Activated T-cell treated with anti-CD3 and anti-CD28 coated beads for 1 hour (primary cell): ENCODE results near the gene ATOSA.

ENCODE experiments used
- DNase-seq: peaks from one replicate; pipeline ENCODE4 v3.0.0-alpha.2; 2020; ENCODE audit warnings: low read depth

The ATOSA gene

DNA sequence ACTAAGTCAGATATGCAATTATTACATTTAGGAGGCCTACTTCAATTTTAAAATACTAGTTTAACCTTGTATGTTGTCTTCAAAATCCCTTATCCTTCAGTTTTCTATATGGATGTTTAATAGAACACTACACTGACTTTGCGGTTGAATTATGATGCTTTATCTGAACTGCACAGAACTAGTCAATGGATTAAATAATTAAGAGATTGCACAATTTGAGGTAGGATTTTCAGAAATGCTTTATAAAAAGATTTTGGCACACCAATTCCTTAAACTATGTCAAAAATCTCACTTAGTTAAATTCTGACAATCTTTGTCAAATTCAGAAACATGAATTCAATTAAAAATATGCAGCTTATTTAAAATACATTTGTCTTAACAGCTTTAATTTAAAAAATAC lies 28.1 kb downstream of the ATOSA start:
- no peak for DNase-seq

DNA sequence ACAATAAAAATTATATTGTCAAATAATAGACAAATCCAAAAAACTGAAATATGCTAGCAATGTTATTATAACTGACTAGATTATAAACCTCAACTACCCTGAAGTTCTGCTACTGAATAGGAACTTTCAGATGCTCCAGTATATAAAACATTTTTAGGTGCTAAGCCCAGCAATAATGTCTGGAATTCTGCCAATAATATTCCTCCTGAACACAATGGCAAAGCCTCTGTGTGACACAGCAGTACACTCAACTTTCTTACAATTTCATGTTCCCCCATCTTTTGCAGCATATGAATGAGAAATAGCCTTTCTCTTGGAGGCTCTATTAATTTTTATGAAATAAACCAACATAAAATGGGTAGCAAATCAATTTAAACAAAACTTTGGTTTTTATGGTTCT lies 29.5 kb downstream of the ATOSA start:
- DNase-seq: no peak

DNA sequence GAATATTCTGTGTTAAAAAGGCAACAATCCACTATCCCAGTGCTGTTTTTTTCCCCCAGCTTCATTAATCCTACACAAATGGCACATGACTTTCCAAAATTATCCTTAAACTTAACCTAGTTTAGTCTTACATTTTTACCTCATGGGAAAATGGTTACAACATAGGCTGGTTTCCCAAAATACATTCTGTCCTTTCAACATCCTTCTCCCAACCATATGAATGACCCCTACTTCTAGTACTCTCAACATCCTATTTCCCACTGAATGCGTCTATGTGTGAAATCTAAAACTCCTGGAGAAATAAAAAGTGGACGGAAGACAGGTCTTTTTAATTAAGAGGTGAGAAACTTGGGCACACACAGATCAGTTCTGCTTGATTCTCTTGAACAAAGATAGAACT lies 33.3 kb downstream of the ATOSA start:
- no peak for DNase-seq

DNA sequence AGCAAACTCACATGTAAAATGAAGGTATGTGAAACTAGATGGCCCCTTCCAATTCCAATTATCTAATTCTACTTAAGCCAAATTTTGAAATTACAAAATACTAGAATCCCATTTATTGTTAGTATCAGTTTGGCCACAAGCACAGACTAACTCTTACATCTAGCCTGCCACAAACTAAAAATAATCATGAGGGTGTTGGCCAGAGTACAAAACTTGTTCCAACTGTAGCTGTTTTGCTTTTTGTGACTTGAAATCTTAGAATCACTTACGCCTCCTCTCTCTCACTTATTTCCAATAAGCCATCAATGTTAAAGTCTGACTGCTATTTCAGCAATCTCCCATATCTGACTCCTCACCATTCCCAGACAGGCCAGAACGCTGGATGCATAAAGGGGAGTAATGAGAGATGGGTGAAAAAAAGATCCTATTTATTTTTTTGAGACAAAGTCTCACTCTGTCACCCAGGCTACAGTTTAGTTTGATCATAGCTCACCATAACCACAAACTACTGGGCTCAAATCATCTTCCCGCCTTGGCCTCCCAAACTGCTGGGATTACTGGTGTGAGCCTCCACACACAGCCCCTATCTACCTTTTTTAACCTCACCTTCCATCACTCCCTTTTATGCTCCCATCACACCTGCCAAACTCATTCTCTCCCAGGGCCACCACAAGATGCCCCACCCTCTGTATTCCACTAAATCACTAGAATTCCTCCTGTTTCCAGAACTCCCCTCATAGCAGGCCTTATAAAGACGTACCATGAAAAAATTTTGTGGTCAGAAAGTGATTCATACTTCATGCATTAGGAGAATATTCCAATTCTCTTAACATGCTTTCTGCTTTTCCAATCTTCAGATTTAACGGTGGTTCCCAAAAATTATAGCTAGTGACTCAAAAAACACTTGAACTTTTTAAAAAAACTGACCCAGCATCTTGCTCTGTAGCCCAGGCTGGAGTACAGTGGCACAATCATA lies 36.5 kb downstream of the ATOSA start:
- no peak for DNase-seq

DNA sequence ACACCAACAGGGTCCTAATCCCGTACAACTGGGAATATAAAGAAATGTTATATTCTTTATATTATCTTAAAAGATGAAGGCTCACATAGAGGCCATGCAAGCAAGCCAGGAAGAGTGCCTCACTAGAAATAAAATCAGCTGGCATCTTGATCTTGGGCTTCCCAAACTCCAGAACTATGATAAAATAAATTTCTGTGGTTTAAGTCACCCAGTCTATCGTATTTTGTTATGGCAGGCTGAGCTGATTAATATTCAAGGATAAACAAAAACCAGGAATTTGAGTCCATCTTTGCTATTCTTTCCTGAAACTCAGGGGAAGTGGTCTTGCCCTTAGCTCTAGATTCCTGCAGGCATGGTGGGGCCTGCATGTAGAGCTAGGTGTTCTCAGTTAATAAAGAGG lies 42.7 kb downstream of the ATOSA start:
- no peak for DNase-seq

DNA sequence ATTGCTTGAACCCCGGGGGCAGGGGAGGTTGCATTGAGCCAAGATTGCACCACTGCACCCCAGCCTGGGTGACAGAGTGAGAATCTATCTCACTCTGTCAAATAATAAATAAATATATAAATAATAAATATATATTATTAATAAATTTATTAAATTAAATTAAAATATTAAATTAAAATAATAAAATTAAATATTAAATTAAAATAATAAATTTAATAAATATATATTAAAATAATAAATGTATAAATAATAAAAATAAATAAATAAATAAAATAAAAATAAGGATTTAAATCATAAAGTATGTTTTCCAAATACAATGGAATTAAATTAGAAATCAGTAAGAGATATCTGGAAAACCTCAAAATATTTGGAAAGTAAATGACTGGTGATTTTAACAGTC lies 43.3 kb downstream of the ATOSA start:
- no peak for DNase-seq
